GM13977 (cell line): ENCODE measurements around the gene ZMYM5.
"Not testable (repeated sequence)": the region's sequence is repeated elsewhere in the genome, so short reads cannot be mapped to it uniquely, and the experiment has no call there.

Experiments
- DNase-seq: peaks from one replicate; pipeline ENCODE4 v3.0.0; 2012; ENCODE audit warnings: low spot score
- CTCF ChIP-seq: IDR thresholded peaks from 2 replicates; pipeline ENCODE4 v1.5.1; 2012; ENCODE audit warnings: mild to moderate bottlenecking, control low read depth; ENCODE audit not compliant: insufficient read depth; ENCODE audit errors: extremely low read depth, missing control alignments
- in situ Hi-C: fragments of 300-500 bp; cut with MboI; formaldehyde crosslinking; loops from one replicate; pipeline ENCODE4 v1.12.0; 2022; ENCODE audit warnings: low sequenced_read_pairs, low pct_unique_long_range_greater_than_20kb, mixed read lengths, inconsistent platforms; ENCODE audit not compliant: unreplicated experiment

Gene ZMYM5

GRCh38 chr13:19863323-19864023 is at the start of gene ZMYM5:
Gene ZMYM5, minus strand, starts transcription at chr13:19863649. Its CDS starts 11,469 bp downstream, at chr13:19852180.
- TF ChIP-seq CTCF, result no peak
- peak; percentile 99 for DNase-seq
- in situ Hi-C loops, result no loop called here

- in situ Hi-C loops, result no loop called here
- DNase-seq, result no peak
Measured at GRCh38 chr13:19910336-19911072, 47.1 kb upstream of the ZMYM5 start.

GRCh38 chr13:19908350-19908986 is 45.0 kb upstream of the ZMYM5 start:
- no peak for DNase-seq
- TF ChIP-seq CTCF, result no peak
- in situ Hi-C loops, result no loop called here

More at GRCh38 chr13:19910336-19911072, 47.1 kb upstream of the ZMYM5 start:
- TF ChIP-seq CTCF, result no peak

GRCh38 chr13:19905487-19906195 is 42.2 kb upstream of the ZMYM5 start:
- in situ Hi-C loops, result not testable (repeated sequence)

GRCh38 chr13:19890030-19890429 is 26.6 kb upstream of the ZMYM5 start:
- no peak for DNase-seq
- in situ Hi-C loops, result no loop called here
- TF ChIP-seq CTCF, result no peak

More at GRCh38 chr13:19905487-19906195, 42.2 kb upstream of the ZMYM5 start:
- not testable (repeated sequence) for DNase-seq

GRCh38 chr13:19888799-19889198 is 25.4 kb upstream of the ZMYM5 start:
- no peak for DNase-seq
- TF ChIP-seq CTCF, result no peak
- in situ Hi-C loops, result no loop called here

GRCh38 chr13:19882231-19882630 is 18.8 kb upstream of the ZMYM5 start:
- in situ Hi-C loops, result no loop called here
- DNase-seq, result no peak
- no peak for TF ChIP-seq CTCF
